HCEC 1CT (cell line): Measurements from ENCODE around the gene CHD8.
A peak's percentile ranks its signal among the peaks of the same experiment; 100 is the strongest.

ENCODE experiments used
- DNase-seq: peaks from one replicate; pipeline ENCODE4 v3.0.0-alpha.2; 2017

The CHD8 gene

GRCh38 chr14:21369949-21370679, 85.8 kb downstream of the CHD8 start:
- no peak for DNase-seq

- DNase-seq, result no peak
Measured at GRCh38 chr14:21367582-21368144, 88.3 kb downstream of the CHD8 start.

GRCh38 chr14:21356511-21356910, 99.4 kb downstream of the CHD8 start:
- no peak for DNase-seq

GRCh38 chr14:21352587-21352986, 103.3 kb downstream of the CHD8 start:
- DNase-seq, result no peak

- DNase-seq, result no peak
Measured at GRCh38 chr14:21350539-21350938, 105.4 kb downstream of the CHD8 start.

- no peak for DNase-seq
Measured at GRCh38 chr14:21347201-21347600, 108.7 kb downstream of the CHD8 start.

GRCh38 chr14:21346532-21347135, 109.3 kb downstream of the CHD8 start:
- peak; percentile 20 for DNase-seq

GRCh38 chr14:21343035-21343794, 112.7 kb downstream of the CHD8 start:
- no peak for DNase-seq
